Measurements from ENCODE around the gene PIP4P1.
"Not testable (repeated sequence)": the region's sequence is repeated elsewhere in the genome, so short reads cannot be mapped to it uniquely, and the experiment has no call there.

The PIP4P1 gene

DNA sequence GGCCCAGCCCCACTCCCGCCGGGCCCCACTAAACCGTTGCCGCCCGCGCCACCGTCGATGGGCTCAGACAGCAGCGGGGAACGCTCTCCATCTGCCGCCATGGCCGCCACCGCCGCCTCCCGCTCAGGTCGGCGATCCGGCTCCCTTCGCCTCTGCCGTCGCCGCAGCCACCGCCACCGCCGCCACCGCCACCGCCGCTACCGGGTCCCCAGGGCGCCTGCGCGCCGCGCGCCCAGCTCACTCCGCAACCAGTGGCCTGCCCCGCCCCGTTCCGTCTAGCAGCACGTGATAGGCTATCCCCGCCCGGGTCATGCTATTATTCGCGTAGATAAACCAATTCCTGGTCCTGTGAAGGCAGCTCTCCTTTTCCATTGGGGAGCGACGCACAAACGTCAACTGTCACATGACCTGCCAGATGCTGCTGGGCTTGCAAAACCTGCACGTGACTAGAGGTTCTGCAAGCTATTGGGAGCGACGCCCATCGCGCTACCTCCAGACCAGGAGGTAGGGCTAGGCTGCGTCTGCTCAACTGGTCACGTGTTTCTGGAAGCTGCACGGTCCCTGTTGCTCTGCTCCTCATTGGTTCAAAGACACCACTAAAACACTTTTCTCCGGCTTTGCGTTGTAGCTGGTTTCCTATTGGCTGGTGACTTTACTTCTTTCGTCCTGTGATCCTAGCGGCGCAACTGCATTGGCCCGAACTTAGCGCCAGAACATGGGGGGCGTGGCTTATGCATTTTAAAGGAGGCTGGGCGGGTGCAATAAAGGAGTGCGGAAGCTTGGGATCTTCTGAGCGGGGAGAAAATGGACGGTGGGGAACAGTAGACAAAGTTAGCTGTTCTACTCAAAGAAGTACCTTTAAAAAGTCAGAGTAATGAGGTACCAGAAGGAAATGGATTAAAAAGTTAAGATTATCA, at the start of gene PIP4P1:
Gene PIP4P1, minus strand, starts transcription at position 210 of the 917 bp plus-strand sequence. Its CDS starts 109 bp downstream, at position 101.
- DNase-seq (ENCODE audit: low spot score): peak; percentile 100

DNA sequence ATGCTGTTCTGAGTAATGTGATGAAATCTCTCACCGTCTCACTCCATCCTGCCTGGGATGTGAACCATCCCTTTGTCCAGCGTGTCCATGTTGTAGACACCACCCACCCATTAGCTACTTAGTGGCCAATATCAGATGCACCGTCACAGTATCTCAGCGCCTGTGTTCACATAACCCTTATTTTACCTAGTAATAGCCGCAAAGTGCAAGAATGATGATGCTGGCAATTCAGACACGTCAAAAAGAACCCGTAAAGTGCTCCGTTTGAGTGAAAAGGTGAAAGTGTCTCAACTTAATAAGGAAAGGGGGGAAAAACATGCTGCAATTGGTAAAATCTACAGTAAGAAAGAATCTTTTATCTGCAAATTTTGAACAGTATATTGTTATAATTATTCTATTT, 47.1 kb upstream of the PIP4P1 start:
- DNase-seq (ENCODE audit: low spot score): no peak

DNA sequence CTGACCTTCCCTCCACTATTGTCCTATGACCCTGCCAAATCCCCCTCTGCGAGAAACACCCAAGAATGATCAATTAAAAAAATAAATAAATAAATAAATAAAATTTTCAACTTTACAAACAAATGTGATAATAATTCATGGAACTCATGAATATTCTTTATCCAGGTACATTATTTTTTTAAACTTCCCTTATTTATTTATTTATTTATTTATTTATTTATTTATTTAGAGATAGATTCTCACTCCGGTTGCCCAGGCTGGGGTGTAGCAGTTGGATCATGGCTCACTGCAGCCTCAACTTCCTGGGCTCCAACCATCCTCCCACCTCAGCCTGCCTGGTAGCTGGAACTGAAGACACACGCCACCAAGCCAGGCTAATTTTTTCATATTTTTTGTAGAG, 46.3 kb upstream of the PIP4P1 start:
- not testable (repeated sequence) for DNase-seq (ENCODE audit: low spot score)

- DNase-seq (ENCODE audit: low spot score): not testable (repeated sequence)
Measured at GRCh38 chr14:20506752-20507151, 45.5 kb upstream of the PIP4P1 start.

DNA sequence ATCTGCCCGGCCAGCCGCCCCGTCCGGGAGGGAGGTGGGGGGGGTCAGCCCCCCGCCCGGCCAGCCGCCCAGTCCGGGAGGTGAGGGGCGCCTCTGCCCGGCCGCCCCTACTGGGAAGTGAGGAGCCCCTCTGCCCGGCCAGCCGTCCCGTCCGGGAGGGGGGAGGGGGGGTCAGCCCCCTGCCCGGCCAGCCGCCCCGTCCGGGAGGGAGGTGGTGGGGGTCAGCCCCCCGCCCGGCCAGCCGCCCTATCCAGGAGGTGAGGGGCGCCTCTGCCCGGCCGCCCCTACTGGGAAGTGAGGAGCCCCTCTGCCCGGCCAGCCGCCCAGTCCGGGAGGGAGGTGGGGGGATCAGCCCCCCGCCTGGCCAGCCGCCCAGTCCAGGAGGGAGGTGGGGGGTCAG, 45.0 kb upstream of the PIP4P1 start:
- DNase-seq (ENCODE audit: low spot score): not testable (repeated sequence)

GRCh38 chr14:20503898-20504297, 42.7 kb upstream of the PIP4P1 start:
- DNase-seq (ENCODE audit: low spot score): no peak

GRCh38 chr14:20501346-20501745, 40.1 kb upstream of the PIP4P1 start:
- no peak for DNase-seq (ENCODE audit: low spot score)

- DNase-seq (ENCODE audit: low spot score): no peak
Measured at GRCh38 chr14:20499881-20500280, 38.6 kb upstream of the PIP4P1 start.

DNA sequence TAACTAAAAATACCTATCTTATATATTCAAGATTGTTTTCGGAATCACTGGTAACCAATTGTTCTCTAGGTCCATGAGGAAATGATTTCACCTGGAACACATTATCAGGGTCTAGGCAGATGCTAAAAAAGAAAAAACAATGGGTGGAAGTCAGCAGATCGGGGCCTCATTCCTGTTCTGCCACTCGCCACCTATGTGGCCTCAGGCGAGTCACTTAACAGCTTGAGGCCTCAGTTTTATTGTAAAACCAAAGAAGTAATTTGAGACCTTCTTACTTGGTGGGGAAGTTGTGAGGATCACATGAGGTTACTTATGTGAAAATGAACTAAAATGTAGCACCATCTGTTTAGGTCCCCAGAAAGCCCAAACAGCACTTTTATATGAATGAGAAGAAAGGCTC, 37.9 kb upstream of the PIP4P1 start:
- no peak for DNase-seq (ENCODE audit: low spot score)

DNA sequence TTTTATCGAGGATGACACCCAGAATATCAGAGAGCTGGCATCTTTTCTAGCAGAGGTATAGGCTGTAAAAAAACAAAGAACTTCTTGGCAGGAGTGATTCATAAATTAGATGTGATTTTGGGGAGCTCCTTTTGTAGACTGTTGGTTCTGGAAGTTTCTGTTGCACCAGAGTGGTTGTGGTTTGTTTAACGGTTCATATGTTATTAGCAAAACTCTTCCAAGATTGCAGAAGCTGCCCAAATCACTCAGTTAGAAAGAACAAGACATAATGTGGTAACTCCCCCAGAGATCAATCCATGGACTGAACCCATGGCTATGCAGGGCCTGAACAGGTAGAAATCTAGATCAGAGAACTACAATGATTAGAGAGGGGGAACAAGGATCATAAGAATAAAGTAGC, 37.4 kb upstream of the PIP4P1 start:
- DNase-seq (ENCODE audit: low spot score): no peak

GRCh38 chr14:20494935-20495766, 33.9 kb upstream of the PIP4P1 start:
- no peak for DNase-seq (ENCODE audit: low spot score)

DNA sequence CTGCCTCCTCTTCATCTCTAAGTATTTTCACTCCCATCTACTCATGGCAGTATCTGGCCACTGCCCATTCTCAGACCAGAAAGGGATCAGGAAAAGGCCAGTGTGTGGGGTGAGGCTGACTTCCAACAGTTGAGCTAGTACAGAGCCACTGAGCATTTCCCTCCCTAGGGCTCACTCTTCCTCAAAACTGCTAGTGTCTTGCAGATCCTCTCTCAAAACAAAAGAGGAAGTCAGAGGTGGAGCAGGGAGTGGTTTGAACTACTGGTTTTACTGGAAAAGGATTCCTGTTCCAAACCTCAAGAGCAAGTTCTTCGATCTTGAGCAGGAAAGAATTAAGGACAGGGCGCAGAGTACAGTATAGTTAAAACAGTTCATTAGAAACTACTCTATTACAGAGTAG, 32.4 kb upstream of the PIP4P1 start:
- DNase-seq (ENCODE audit: low spot score): no peak

DNA sequence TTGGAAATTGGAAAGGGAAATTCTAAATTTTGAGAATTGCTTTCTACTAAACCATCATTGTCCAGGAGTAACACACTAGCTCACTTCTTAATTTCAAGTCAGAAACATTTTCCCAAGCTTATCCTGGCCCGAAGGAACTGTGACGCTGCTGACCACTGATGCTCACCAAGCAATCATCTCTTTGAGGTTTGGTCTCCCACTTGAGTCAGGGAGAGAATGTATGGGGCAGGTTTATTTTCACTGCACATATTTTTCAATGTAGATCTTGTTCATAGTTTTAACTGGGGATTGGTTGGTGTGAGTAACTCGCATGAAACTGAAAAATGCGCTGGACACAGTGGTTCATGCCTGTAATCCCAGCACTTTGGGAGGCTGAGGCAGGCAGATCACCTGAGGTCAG, 31.3 kb upstream of the PIP4P1 start:
- DNase-seq (ENCODE audit: low spot score): no peak

GRCh38 chr14:20490563-20490962, 29.3 kb upstream of the PIP4P1 start:
- no peak for DNase-seq (ENCODE audit: low spot score)

- DNase-seq (ENCODE audit: low spot score): no peak
Measured at GRCh38 chr14:20489093-20489994, 28.1 kb upstream of the PIP4P1 start.

GRCh38 chr14:20487396-20487725, 26.1 kb upstream of the PIP4P1 start:
- no peak for DNase-seq (ENCODE audit: low spot score)

- no peak for DNase-seq (ENCODE audit: low spot score)
Measured at GRCh38 chr14:20486684-20487395, 25.6 kb upstream of the PIP4P1 start.

- DNase-seq (ENCODE audit: low spot score): no peak
Measured at GRCh38 chr14:20485900-20486299, 24.7 kb upstream of the PIP4P1 start.

DNA sequence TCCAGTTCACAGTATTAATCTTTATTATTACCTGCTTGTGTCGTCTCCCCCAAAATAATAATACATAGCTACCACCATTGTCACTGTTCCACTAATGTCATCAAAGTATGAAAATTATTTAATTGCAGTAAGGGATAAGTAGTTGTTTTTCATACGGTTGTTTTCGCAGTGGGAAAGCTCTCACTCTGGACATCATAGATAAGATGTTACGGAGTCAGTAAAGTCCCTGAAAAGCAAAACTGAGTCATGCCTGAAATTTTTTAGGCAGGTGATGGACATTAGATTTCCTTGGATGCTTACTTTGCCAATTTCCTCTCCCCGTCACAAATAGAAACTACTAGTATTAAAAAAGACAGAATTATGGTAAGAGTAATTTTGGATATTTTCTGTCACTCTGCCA, 21.1 kb upstream of the PIP4P1 start:
- no peak for DNase-seq (ENCODE audit: low spot score)

DNA sequence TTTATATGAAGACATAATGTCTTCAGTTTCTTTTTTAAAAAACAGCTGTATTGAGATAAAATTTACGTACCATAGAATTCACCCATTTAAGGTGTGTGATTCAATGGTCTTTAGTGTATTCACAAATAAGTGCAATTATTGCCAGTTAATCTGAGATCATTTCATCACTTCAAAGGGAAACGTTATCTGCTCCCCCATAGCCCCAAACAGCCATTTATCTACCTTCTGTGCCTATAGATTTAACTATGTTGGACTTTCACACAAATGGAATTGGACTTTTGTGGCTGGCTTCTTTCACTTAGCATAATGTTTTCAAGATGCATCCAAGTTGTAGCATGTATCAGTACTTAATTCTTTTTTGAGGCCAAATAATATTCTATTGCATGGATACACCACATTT, 17.7 kb upstream of the PIP4P1 start:
- no peak for DNase-seq (ENCODE audit: low spot score)

- no peak for DNase-seq (ENCODE audit: low spot score)
Measured at GRCh38 chr14:20477211-20477876, 16.1 kb upstream of the PIP4P1 start.

Measured in cerebellar cortex (tissue), 1 donor.